ENCODE measurements around the gene ICE1. TPM values are rescaled to one million over a fixed set of nuclear protein-coding genes. Genes with fewer than 3 reads are reported as not detected.
"Not testable (repeated sequence)": the region's sequence is repeated elsewhere in the genome, so short reads cannot be mapped to it uniquely, and the experiment has no call there.

Gene ICE1
- total RNA-seq, 1 donor from 2014 or later: 16.1 TPM

- TF ChIP-seq CTCF (conservative IDR thresholded peaks at IDR 0.05; ENCODE audit: low read depth, low read length): no peak
- DNase-seq (ENCODE audit: low read depth): no peak
- no peak overlapping the region for H3K4me3 ChIP-seq (ENCODE audit: low read depth, low read length)
Measured at GRCh38 chr5:5404381-5404780, 18.1 kb upstream of the ICE1 start.

GRCh38 chr5:5405441-5405840 lies 17.0 kb upstream of the ICE1 start:
- H3K4me3 ChIP-seq (ENCODE audit: low read depth, low read length): no peak overlapping the region
- DNase-seq (ENCODE audit: low read depth): no peak
- no peak for TF ChIP-seq CTCF (conservative IDR thresholded peaks at IDR 0.05; ENCODE audit: low read depth, low read length)

GRCh38 chr5:5407924-5408323 lies 14.6 kb upstream of the ICE1 start:
- TF ChIP-seq CTCF (conservative IDR thresholded peaks at IDR 0.05; ENCODE audit: low read depth, low read length): no peak
- no peak overlapping the region for H3K4me3 ChIP-seq (ENCODE audit: low read depth, low read length)
- DNase-seq (ENCODE audit: low read depth): no peak

GRCh38 chr5:5409151-5409810 lies 13.2 kb upstream of the ICE1 start:
- H3K4me3 ChIP-seq (ENCODE audit: low read depth, low read length): no peak overlapping the region
- no peak for DNase-seq (ENCODE audit: low read depth)
- TF ChIP-seq CTCF (conservative IDR thresholded peaks at IDR 0.05; ENCODE audit: low read depth, low read length): no peak

GRCh38 chr5:5413856-5414255 lies 8.6 kb upstream of the ICE1 start:
- DNase-seq (ENCODE audit: low read depth); H3K4me3 ChIP-seq (ENCODE audit: low read depth, low read length): not testable (repeated sequence)

- no peak for TF ChIP-seq CTCF (conservative IDR thresholded peaks at IDR 0.05; ENCODE audit: low read depth, low read length)
- DNase-seq (ENCODE audit: low read depth): no peak
- H3K4me3 ChIP-seq (ENCODE audit: low read depth, low read length): no peak overlapping the region
Measured at GRCh38 chr5:5414999-5415398, 7.5 kb upstream of the ICE1 start.

GRCh38 chr5:5416733-5417132 lies 5.7 kb upstream of the ICE1 start:
- no peak for DNase-seq (ENCODE audit: low read depth)
- TF ChIP-seq CTCF (conservative IDR thresholded peaks at IDR 0.05; ENCODE audit: low read depth, low read length): no peak
- H3K4me3 ChIP-seq (ENCODE audit: low read depth, low read length): no peak overlapping the region
